ENCODE measurements around the gene TSHZ1.

Gene TSHZ1

DNA sequence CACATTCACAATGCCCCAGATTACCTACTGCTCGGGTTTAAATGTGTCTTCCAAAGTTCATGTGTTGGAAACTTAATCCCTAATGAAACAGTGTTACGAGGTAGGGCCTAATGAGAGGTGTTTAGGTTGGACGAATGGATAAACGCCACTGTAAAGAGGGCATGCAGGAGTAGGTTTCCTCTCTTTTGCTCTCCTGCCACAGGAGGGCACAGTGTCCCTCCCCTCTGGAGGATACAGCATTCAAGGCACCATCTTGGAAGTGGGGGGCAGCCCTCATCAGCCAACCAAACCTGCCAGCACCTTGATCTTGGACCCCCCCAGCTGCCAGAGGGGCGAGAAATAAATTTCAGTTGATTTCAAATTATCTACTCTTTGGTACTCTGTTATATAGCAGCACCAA lies 103.5 kb downstream of the TSHZ1 start:
- no peak for DNase-seq (ENCODE audit: extremely low spot score)
- CTCF ChIA-PET: interaction anchor here (0.6 to 1.3 kb wide), 2 partner anchors 10 to 18 kb away, joined by 3 read pairs; no protein-coding TSS in a partner anchor
- POLR2A ChIA-PET: no interaction called here
- TF ChIP-seq, protein P1, sequence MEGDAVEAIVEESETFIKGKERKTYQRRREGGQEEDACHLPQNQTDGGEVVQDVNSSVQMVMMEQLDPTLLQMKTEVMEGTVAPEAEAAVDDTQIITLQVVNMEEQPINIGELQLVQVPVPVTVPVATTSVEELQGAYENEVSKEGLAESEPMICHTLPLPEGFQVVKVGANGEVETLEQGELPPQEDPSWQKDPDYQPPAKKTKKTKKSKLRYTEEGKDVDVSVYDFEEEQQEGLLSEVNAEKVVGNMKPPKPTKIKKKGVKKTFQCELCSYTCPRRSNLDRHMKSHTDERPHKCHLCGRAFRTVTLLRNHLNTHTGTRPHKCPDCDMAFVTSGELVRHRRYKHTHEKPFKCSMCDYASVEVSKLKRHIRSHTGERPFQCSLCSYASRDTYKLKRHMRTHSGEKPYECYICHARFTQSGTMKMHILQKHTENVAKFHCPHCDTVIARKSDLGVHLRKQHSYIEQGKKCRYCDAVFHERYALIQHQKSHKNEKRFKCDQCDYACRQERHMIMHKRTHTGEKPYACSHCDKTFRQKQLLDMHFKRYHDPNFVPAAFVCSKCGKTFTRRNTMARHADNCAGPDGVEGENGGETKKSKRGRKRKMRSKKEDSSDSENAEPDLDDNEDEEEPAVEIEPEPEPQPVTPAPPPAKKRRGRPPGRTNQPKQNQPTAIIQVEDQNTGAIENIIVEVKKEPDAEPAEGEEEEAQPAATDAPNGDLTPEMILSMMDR (IDR thresholded peaks at IDR 0.05; ENCODE audit: control extremely low read depth, extremely low read depth, low read depth, missing control alignments): no peak

DNA sequence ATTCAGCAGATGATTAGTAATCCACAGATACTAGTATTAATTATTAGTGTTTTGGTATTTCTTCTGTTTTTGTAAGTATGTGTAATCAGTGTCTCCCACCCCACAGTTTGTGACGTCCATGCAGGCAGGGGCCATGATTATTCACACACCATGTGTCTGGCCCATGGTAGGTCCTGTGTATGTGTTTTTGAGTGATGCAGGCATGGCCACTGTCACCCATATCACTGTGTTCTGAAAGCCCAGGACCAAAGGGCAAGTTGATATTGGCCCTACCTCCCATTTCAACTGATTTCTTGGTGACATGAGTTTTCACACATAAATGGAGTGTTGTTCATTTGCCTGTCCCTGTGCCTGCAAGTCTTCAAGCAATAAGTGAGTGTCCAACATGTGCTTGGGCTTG lies 104.0 kb downstream of the TSHZ1 start:
- TF ChIP-seq, protein P1 (IDR thresholded peaks at IDR 0.05; ENCODE audit: control extremely low read depth, extremely low read depth, low read depth, missing control alignments): no peak
- POLR2A ChIA-PET: no interaction called here
- no peak for DNase-seq (ENCODE audit: extremely low spot score)
- CTCF ChIA-PET: no interaction called here

DNA sequence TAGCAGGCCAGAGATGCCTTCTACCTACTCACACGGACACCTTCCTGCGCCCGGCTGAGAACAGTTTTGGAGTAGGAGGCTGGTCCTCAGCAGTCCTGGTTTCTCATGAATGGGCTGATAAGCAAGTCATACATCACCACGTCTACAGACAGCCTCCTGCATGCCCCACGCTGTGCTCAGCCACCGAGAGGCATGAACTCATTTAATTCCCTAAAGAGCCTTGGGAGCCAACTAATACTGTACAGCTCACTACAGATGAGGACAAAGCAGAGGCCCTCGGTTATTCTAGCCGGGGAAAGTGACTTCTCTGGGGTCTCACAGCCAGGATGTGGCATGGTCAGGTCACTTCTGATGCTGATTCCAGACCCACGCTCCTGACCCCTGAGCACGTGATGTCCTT lies 105.6 kb downstream of the TSHZ1 start:
- ChIA-PET CTCF (no interaction called here), POLR2A (no interaction called here)
- no peak for DNase-seq (ENCODE audit: extremely low spot score)
- TF ChIP-seq, protein P1 (IDR thresholded peaks at IDR 0.05; ENCODE audit: control extremely low read depth, extremely low read depth, low read depth, missing control alignments): no peak

DNA sequence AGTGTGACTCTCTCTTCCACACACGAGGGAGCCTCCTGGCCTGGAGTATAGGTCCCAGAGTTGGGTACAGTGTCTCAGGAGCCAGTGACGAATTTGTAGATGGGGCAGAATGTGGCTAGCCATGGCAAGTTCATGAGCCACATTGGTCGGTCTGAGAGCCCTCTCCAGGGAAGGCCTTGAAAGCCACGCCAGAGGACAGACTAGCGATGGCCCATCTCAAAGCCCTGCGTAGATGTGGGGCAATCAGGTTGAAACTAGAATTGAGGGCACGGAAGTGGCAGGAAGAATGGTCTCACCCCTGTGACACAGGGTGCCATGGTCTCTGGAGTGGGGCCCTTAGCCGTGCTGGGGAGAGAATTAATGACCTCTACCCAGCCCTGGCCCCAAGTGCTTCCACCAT lies 106.2 kb downstream of the TSHZ1 start:
- CTCF ChIA-PET: no interaction called here
- no peak for DNase-seq (ENCODE audit: extremely low spot score)
- TF ChIP-seq, protein P1 (IDR thresholded peaks at IDR 0.05; ENCODE audit: control extremely low read depth, extremely low read depth, low read depth, missing control alignments): no peak
- POLR2A ChIA-PET: no interaction called here

DNA sequence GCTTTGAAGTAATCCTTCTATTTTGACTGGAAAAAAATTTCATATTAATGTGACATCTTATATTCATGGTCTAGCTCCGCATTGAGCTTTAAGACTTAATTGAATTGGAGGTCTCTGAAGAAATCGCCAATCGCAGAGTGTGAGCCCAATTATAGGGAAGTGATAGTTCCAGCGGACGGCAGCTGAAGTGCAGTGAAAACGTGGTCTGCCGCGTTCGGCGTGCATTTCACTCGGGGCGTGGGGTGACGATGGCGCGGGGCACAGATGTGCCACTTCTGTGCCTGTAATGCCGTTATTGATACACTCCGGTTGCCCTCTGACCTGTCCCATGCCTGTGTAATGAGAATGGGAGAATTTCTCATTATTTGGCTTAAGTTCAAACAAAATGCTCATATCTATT lies 106.7 kb downstream of the TSHZ1 start:
- DNase-seq (ENCODE audit: extremely low spot score): no peak
- TF ChIP-seq, protein P1 (IDR thresholded peaks at IDR 0.05; ENCODE audit: control extremely low read depth, extremely low read depth, low read depth, missing control alignments): no peak
- POLR2A ChIA-PET: no interaction called here
- CTCF ChIA-PET: no interaction called here

DNA sequence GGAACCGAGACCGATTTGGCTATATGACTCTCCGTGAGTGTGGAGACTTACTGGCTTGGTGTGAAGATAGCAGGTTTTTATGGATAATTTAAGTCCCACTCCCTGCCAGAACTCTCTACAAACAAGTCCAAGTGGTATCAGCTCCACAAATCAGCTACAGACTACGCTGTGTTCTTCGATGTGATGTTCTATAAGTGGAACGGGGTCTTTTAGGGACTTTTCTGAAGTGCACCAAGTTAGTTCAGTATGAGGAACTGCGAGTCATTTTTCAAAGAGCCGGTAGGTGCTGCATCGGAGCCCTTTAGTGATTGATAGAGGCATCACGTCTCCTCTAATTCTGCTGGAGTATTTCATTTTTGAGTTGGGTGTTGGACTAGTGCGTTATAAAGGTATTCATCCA lies 107.1 kb downstream of the TSHZ1 start:
- POLR2A ChIA-PET: no interaction called here
- no peak for DNase-seq (ENCODE audit: extremely low spot score)
- TF ChIP-seq, protein P1 (IDR thresholded peaks at IDR 0.05; ENCODE audit: control extremely low read depth, extremely low read depth, low read depth, missing control alignments): no peak
- CTCF ChIA-PET: no interaction called here

DNA sequence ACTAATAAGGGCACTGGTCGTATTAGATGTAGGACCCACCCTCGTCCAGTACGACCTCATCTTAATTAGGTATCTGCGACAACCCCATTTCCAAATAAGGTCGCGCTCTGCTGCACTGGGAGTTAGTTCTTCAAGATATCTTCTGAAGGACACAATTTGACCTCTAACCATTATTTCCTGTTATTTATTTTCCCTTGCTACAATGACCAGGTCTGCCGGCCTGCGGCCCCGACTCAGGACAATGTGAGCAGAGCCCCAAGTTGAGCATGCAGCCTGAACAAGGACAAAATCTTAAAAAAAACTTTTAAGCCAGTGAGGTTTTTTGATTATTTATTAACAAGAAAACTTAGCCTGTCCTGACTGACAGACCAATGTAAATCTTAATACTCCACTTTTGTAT lies 109.3 kb downstream of the TSHZ1 start:
- CTCF ChIA-PET: interaction anchor here (1.6 kb wide), 1 partner anchor 17 kb away, joined by 4 read pairs; no protein-coding TSS in a partner anchor
- TF ChIP-seq, protein P1 (IDR thresholded peaks at IDR 0.05; ENCODE audit: control extremely low read depth, extremely low read depth, low read depth, missing control alignments): no peak
- POLR2A ChIA-PET: no interaction called here
- DNase-seq (ENCODE audit: extremely low spot score): no peak

All from GM10248 (cell line).